ENCODE measurements around the gene CYTH2. TPM values are rescaled to one million over a fixed set of nuclear protein-coding genes. Genes with fewer than 3 reads are reported as not detected.

CYTH2 gene
- total and polyA plus RNA-seq, 2 of the 8 experiments (the other 6 are each of a cell fraction or from before 2014, with no cell fraction given), result 43.7 to 71.4 TPM

DNA sequence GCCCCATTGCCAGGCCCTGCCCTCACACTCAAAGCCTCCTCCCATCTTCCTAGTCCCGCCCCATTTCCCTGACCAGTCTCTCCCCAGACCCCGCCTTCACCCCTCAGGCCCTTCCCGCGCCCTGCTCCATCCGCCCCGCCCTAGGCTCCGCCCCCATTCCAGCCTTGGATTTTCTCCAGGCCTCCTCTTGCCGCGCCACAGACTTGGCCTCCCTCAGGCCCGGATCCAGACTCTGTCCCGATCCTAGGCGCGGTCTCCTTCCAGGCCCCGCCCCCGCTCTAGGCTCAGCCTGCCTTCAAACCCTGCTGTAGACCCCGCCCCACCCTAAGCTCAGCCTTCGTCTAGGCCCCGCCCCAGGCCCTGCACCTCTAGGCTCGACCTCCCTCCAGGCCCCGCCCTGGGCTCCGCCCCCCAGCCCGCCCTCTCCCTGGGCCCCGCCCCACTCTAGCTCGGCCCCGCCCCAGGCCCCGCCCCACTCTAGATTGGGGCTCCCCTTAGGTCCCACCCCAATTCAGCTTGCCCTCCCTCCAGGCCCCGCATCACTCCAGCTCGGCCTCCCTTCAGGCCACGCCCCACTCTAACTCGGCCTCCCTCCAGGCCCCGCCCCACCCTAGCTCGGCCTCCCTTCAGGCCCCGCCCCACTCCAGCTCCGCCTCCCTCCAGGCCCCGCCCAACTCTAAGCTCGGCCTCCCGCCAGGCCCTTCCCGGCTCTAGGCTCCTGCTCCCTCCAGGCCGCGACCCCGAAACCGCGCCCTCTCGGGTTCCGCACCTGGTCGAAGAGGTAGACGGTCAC, 24.0 kb downstream of the CYTH2 start (continued):
- TF ChIP-seq, protein P1, sequence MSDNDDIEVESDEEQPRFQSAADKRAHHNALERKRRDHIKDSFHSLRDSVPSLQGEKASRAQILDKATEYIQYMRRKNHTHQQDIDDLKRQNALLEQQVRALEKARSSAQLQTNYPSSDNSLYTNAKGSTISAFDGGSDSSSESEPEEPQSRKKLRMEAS (IDR thresholded peaks at IDR 0.05), result peak; percentile 46; the same call in 1 of the 2 replicates
- TF ChIP-seq CREB1 (IDR thresholded peaks at IDR 0.05) (0 out of 2 replicates have a peak, but pooled peaks have one; percentile 6), BACH1 (IDR thresholded peaks at IDR 0.05; ENCODE audit: low read length) (no peak), SP1 (IDR thresholded peaks at IDR 0.05; ENCODE audit: low read depth, low read length) (peak; percentile 77)
